ENCODE measurements around the gene C2orf80.

GRCh38 chr2:208163489-208163888, 26.3 kb downstream of the C2orf80 start, which contains the start of gene CRYGA:
- TF ChIP-seq EP300 (IDR thresholded peaks at IDR 0.05) = no peak
- no peak for TF ChIP-seq CTCF (IDR thresholded peaks at IDR 0.05)
- no peak for TF ChIP-seq POLR2A (IDR thresholded peaks at IDR 0.05)
- TF ChIP-seq POLR2AphosphoS5 (IDR thresholded peaks at IDR 0.05) = no peak
